ENCODE data around the gene RPS24. TPM values are rescaled to one million over a fixed set of nuclear protein-coding genes. Genes with fewer than 3 reads are reported as not detected.

RPS24 gene
- total RNA-seq, 2 donors from 2014 or later, result 1,428 to 1,609 TPM

GRCh38 chr10:78038791-78039547, 5.3 kb downstream of the RPS24 start:
- intact Hi-C loops (cut with DNase I), result no loop called here
- TF ChIP-seq CTCF (IDR thresholded peaks at IDR 0.05) (no peak), POLR2A (IDR thresholded peaks at IDR 0.05) (no peak)
- no peaks in the 10 kb centered on the region for H3K27me3 ChIP-seq
- 72 to 73% methylated on average over 5 of the region's 5 CpGs for WGBS, 2 donors
- ATAC-seq (no peak), DNase-seq (no peak)
- H3K9me3 ChIP-seq, result no peaks in the 10 kb centered on the region
- H3K27ac ChIP-seq, result no peak overlapping the region
- peaks cover 8 to 28% of the 10 kb centered on the region in 2 donors for H3K36me3 ChIP-seq (replicated peaks in 1 of 2; ENCODE audit: insufficient read depth in 1 of 2, low read depth in 2 of 2)
- peaks cover 48% of the 10 kb centered on the region for H3K4me1 ChIP-seq
- no peak overlapping the region for H3K4me3 ChIP-seq

GRCh38 chr10:78039743-78040142, 6.1 kb downstream of the RPS24 start:
- Histone ChIP-seq H3K27me3 (no peaks in the 10 kb centered on the region), H3K9me3 (no peaks in the 10 kb centered on the region), H3K4me1 (peaks cover 44% of the 10 kb centered on the region), H3K36me3 (replicated peaks in 1 of 2; ENCODE audit: insufficient read depth in 1 of 2, low read depth in 2 of 2) (peaks cover 8 to 28% of the 10 kb centered on the region in 2 donors), H3K27ac (no peak overlapping the region), H3K4me3 (no peak overlapping the region)
- DNase-seq (no peak), ATAC-seq (no peak)
- intact Hi-C loops (cut with DNase I), result loop anchor here (10.0 kb wide), 1 partner anchor 615 kb away; no protein-coding TSS in a partner anchor
- TF ChIP-seq CTCF (IDR thresholded peaks at IDR 0.05), result no peak
- TF ChIP-seq POLR2A (IDR thresholded peaks at IDR 0.05), result no peak
- WGBS, 2 donors, result 71 to 74% methylated on average over 3 of the region's 3 CpGs

- H3K27me3 ChIP-seq, result no peaks in the 10 kb centered on the region
- DNase-seq (no peak), ATAC-seq (no peak)
- H3K27ac ChIP-seq, result no peak overlapping the region
- H3K36me3 ChIP-seq (replicated peaks in 1 of 2; ENCODE audit: insufficient read depth in 1 of 2, low read depth in 2 of 2), result peaks cover 8 to 28% of the 10 kb centered on the region in 2 donors
- H3K9me3 ChIP-seq, result no peaks in the 10 kb centered on the region
- intact Hi-C loops (cut with DNase I), result loop anchor here (10.0 kb wide), 1 partner anchor 613 kb away; no protein-coding TSS in a partner anchor
- no peak overlapping the region for H3K4me3 ChIP-seq
- 67 to 78% methylated on average over 5 of the region's 5 CpGs for WGBS, 2 donors
- TF ChIP-seq CTCF (IDR thresholded peaks at IDR 0.05) (no peak), POLR2A (IDR thresholded peaks at IDR 0.05) (no peak)
- peaks cover 27% of the 10 kb centered on the region for H3K4me1 ChIP-seq
Observed at GRCh38 chr10:78041170-78042057, 7.8 kb downstream of the RPS24 start.

GRCh38 chr10:78042058-78042751, 8.5 kb downstream of the RPS24 start:
- H3K36me3 ChIP-seq (replicated peaks in 1 of 2; ENCODE audit: insufficient read depth in 1 of 2, low read depth in 2 of 2), result peaks cover 8 to 28% of the 10 kb centered on the region in 2 donors
- no peak for ATAC-seq
- peaks cover 19% of the 10 kb centered on the region for H3K4me1 ChIP-seq
- H3K27ac ChIP-seq, result no peak overlapping the region
- peak in 2 of 4 donors; percentile 16 to 24 for DNase-seq
- 77 to 83% methylated on average over 2 of the region's 2 CpGs for WGBS, 2 donors
- TF ChIP-seq POLR2A (IDR thresholded peaks at IDR 0.05) (no peak), CTCF (IDR thresholded peaks at IDR 0.05) (no peak)
- no peaks in the 10 kb centered on the region for H3K27me3 ChIP-seq
- no peak overlapping the region for H3K4me3 ChIP-seq
- no peaks in the 10 kb centered on the region for H3K9me3 ChIP-seq
- intact Hi-C loops (cut with DNase I), result loop anchor here (10.0 kb wide), 1 partner anchor 613 kb away; no protein-coding TSS in a partner anchor

Data from body of pancreas (tissue), 4 donors.